Activated naive CD4-positive, alpha-beta T cell treated with anti-CD3 and anti-CD28 coated beads, Interleukin-2, amount 50 U/mL, for 24 hours (primary cell): ENCODE results near the gene ANKH.

ENCODE experiments used
- H3K27ac Mint-ChIP-seq: one replicate; pipeline ENCODE4 v1.8.0; 2021; ENCODE audit warnings: mild to moderate bottlenecking, mixed read lengths
- H3K27me3 Mint-ChIP-seq: one replicate; pipeline ENCODE4 v1.8.0; 2021; ENCODE audit warnings: mixed read lengths
- H3K36me3 Mint-ChIP-seq: one replicate; pipeline ENCODE4 v1.8.0; 2021; ENCODE audit warnings: mixed read lengths
- H3K4me1 Mint-ChIP-seq: one replicate; pipeline ENCODE4 v1.8.0; 2021; ENCODE audit warnings: mixed read lengths
- H3K4me3 Mint-ChIP-seq: one replicate; pipeline ENCODE4 v1.8.0; 2021; ENCODE audit warnings: mild to moderate bottlenecking, mixed read lengths
- H3K9me3 Mint-ChIP-seq: one replicate; pipeline ENCODE4 v1.8.0; 2021; ENCODE audit warnings: mixed read lengths

ANKH gene

DNA sequence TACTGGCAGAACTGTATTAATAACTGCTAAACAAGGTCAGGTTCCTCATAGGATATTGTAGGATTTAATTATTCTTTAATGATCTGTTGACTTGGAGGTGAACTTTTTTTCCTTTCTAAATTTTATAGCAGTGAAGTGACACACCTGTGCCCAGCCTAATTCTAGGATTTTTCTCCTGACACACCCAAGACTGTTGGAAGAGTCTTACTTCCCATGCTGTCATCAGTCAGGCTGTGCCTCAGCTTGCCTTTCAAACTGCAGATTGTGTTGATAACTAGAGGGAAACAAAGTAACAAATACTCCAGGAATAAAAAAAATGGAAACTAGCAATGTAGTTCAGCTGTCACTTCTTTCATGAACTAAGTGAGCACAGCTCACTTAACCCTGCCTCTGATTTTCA lies 185.1 kb downstream of the ANKH start:
- H3K9me3 Mint-ChIP-seq: no peaks in the 10 kb centered on the region
- H3K36me3 Mint-ChIP-seq: peaks cover 33% of the 10 kb centered on the region
- no peak overlapping the region for H3K4me3 Mint-ChIP-seq
- H3K4me1 Mint-ChIP-seq: peaks cover 16% of the 10 kb centered on the region
- H3K27ac Mint-ChIP-seq: no peak overlapping the region
- no peaks in the 10 kb centered on the region for H3K27me3 Mint-ChIP-seq

DNA sequence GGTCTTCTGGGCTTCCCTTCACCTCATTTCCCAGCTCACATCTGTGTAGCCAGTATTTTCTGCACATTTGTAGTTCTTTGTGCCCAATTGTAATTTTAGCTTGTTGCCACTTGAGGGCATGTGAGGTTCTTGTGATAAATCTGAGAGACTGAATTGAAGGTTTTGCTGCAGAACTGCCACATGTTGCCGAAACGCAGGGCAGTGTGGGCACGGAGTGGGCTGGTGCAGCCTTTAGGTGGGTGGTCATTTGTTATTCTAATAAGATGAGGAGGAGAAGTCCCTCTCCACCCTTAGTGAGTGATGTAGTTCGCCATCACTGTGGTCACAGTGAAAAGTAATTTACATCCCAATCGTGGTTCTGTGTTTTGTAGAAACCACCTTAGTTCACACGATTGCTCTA lies 185.8 kb downstream of the ANKH start:
- no peaks in the 10 kb centered on the region for H3K27me3 Mint-ChIP-seq
- peaks cover 29% of the 10 kb centered on the region for H3K36me3 Mint-ChIP-seq
- H3K27ac Mint-ChIP-seq: no peak overlapping the region
- H3K4me1 Mint-ChIP-seq: peaks cover 16% of the 10 kb centered on the region
- H3K9me3 Mint-ChIP-seq: no peaks in the 10 kb centered on the region
- H3K4me3 Mint-ChIP-seq: peak overlapping the region; percentile 40

- H3K27me3 Mint-ChIP-seq: no peaks in the 10 kb centered on the region
- no peaks in the 10 kb centered on the region for H3K9me3 Mint-ChIP-seq
- H3K36me3 Mint-ChIP-seq: peaks cover 19% of the 10 kb centered on the region
- H3K4me3 Mint-ChIP-seq: no peak overlapping the region
- H3K27ac Mint-ChIP-seq: peak overlapping the region; percentile 84
- peaks cover 16% of the 10 kb centered on the region for H3K4me1 Mint-ChIP-seq
Observed at GRCh38 chr5:14684757-14685156, 186.8 kb downstream of the ANKH start.

DNA sequence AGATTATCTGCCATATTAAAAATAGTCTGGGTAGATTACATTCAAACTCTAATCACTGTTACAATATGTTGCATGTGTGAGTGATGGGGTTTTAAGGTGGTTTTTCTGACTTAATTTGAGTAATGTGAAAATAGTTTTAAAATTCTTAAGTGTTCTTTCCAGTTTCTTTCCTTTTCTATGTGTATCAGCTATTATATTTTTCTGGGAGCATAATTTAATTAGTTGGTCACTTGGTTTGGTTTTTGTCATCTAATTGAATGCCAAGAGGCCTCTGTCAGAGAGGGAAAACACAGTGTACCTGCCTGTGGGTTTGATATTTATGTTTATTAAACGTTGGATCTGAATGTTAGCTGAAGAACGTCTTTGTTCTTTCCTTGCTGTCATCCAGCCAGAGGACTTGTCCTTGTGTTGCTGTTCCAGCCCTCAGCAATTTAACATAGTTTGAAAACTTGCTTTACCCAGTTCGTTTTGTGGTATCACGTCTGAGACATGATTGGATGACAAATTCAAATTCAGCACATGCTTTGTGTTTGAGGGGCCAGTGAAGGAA lies 187.6 kb downstream of the ANKH start:
- Mint-ChIP-seq H3K4me1 (peaks cover 16% of the 10 kb centered on the region), H3K27me3 (no peaks in the 10 kb centered on the region), H3K36me3 (peaks cover 16% of the 10 kb centered on the region), H3K27ac (peak overlapping the region; percentile 41), H3K9me3 (no peaks in the 10 kb centered on the region), H3K4me3 (no peak overlapping the region)

GRCh38 chr5:14681236-14681752 lies 190.3 kb downstream of the ANKH start:
- Mint-ChIP-seq H3K36me3 (peaks cover 7% of the 10 kb centered on the region), H3K4me3 (no peak overlapping the region), H3K4me1 (peaks cover 26% of the 10 kb centered on the region), H3K9me3 (no peaks in the 10 kb centered on the region), H3K27me3 (no peaks in the 10 kb centered on the region), H3K27ac (no peak overlapping the region)

- peaks cover 6% of the 10 kb centered on the region for H3K36me3 Mint-ChIP-seq
Observed at GRCh38 chr5:14679595-14679994, 192.0 kb downstream of the ANKH start.

GRCh38 chr5:14678773-14679334 lies 192.7 kb downstream of the ANKH start:
- Mint-ChIP-seq H3K4me1 (peaks cover 45% of the 10 kb centered on the region), H3K9me3 (no peaks in the 10 kb centered on the region), H3K36me3 (peaks cover 7% of the 10 kb centered on the region), H3K27me3 (no peaks in the 10 kb centered on the region), H3K27ac (peak overlapping the region; percentile 30), H3K4me3 (no peak overlapping the region)

More at GRCh38 chr5:14679595-14679994, 192.0 kb downstream of the ANKH start:
- Mint-ChIP-seq H3K27ac (no peak overlapping the region), H3K9me3 (no peaks in the 10 kb centered on the region), H3K27me3 (no peaks in the 10 kb centered on the region), H3K4me3 (no peak overlapping the region), H3K4me1 (peaks cover 38% of the 10 kb centered on the region)

DNA sequence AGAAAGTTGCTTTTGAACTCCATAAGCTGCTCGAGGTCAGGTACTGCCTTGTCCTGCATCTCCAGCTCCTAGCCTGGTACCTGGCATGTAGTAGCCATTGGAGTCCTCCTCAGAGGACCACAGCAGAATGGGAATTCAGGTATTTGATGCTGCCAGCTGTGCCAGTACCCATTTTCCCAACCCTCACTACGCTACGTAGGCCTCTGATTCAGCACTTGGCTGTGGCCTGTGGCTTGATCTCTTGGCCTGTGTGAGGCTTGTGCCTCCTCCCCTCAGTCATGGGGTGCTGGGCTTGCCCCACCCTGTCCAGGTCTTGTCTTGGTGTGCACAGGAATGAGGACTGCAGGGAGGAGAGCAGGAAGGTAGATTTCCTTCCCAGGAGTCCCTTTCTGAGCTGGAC lies 195.3 kb downstream of the ANKH start:
- Mint-ChIP-seq H3K9me3 (no peaks in the 10 kb centered on the region), H3K27ac (peak overlapping the region; percentile 92), H3K4me1 (peaks cover 70% of the 10 kb centered on the region), H3K4me3 (peak overlapping the region; percentile 65), H3K36me3 (peaks cover 9% of the 10 kb centered on the region), H3K27me3 (no peaks in the 10 kb centered on the region)

GRCh38 chr5:14675865-14676300 lies 195.7 kb downstream of the ANKH start:
- H3K27me3 Mint-ChIP-seq: no peaks in the 10 kb centered on the region
- H3K9me3 Mint-ChIP-seq: no peaks in the 10 kb centered on the region
- peak overlapping the region; percentile 92 for H3K27ac Mint-ChIP-seq
- peak overlapping the region; percentile 65 for H3K4me3 Mint-ChIP-seq
- H3K4me1 Mint-ChIP-seq: peaks cover 75% of the 10 kb centered on the region
- H3K36me3 Mint-ChIP-seq: peaks cover 7% of the 10 kb centered on the region

DNA sequence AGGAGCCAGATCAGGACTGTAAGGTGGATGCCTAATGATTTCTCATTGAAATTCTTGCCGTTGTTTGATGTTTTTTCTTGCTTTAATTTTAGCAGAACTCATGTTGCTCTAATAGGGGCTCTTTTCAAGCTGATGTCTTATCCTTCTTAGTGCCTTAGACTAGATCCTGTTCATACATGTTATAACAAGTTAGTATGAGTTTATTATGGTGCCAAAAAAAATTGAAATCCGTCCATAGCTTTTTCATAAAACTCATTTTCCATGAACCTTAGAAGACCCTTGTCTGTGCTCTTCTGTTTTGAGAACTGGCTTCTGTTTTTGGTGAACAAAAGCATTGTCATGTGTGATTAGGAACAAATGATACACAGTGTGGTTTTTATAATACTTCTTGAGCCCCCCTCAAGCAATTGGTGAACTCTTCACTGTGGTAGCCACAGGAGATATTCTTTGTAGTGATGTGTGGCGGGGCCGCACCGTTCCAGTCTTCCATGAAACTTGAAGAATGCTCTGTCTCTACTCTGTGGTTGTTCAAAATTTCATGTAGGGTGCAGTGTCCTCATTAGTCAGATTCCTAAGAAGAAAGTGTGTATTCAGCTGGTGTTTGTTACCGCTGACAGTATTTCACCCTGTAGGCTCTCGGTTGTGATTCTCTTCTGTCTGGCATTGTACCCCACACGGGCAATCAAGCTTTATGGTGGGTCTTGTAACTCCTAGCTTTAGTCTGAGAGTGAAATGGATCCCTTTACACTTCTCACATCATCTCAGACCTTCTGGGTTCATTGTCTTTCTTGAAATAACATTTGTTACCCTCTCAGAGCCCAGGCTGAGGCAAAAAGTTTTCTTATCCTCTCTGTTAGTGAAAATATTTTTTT lies 196.4 kb downstream of the ANKH start:
- Mint-ChIP-seq H3K4me3 (peak overlapping the region; percentile 65), H3K9me3 (no peaks in the 10 kb centered on the region), H3K27ac (peak overlapping the region; percentile 92), H3K36me3 (peaks cover 7% of the 10 kb centered on the region), H3K4me1 (peaks cover 82% of the 10 kb centered on the region), H3K27me3 (no peaks in the 10 kb centered on the region)

GRCh38 chr5:14673443-14673842 lies 198.1 kb downstream of the ANKH start:
- Mint-ChIP-seq H3K27me3 (no peaks in the 10 kb centered on the region), H3K4me3 (no peak overlapping the region), H3K27ac (no peak overlapping the region), H3K9me3 (no peaks in the 10 kb centered on the region), H3K36me3 (peaks cover 7% of the 10 kb centered on the region), H3K4me1 (peaks cover 94% of the 10 kb centered on the region)

DNA sequence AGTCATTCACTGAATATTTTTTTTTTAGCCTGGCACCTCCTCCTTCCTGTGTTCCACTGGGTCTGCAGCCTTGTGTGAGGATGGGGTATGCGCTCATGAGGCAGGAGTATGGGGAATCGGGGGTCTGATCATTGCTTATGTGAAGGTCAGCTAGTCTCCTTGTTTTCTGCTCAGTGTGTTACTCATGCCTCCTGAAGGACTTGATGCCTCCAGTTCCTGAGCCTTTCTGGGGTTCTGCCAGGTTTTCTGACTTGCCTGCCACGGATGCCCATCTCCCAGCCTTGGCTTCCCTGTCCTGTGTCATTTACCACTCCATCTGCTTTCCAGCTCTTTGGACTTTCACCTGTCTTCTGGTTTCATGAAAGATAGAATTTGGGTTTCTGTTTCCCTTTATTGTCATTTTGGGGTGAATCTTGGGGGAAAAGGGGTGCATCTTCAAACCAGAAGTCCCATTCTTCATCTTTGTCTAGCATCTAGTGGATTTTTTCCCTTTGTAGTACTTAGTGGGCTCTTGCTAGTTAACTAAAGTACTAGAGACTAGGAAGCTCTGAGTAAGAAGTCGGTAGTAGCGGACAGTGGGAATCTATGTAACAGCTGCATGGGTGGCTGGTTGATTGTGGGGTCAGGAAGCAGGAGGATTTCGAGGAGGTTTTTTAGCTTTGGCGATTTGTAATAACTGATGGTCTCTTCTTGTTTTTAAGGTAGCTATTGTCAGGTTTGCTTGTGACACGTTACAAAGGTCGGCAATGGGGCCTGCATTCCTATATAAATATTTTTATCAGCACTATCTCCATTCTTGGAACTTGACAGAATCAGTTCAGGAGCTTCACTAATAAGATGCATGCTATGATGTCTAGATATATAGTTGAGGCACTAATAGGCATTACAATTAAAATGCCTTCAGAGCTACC lies 198.8 kb downstream of the ANKH start:
- Mint-ChIP-seq H3K9me3 (no peaks in the 10 kb centered on the region), H3K4me1 (peaks cover 94% of the 10 kb centered on the region), H3K36me3 (peaks cover 7% of the 10 kb centered on the region), H3K4me3 (peak overlapping the region; percentile 38), H3K27ac (peak overlapping the region; percentile 93), H3K27me3 (no peaks in the 10 kb centered on the region)

DNA sequence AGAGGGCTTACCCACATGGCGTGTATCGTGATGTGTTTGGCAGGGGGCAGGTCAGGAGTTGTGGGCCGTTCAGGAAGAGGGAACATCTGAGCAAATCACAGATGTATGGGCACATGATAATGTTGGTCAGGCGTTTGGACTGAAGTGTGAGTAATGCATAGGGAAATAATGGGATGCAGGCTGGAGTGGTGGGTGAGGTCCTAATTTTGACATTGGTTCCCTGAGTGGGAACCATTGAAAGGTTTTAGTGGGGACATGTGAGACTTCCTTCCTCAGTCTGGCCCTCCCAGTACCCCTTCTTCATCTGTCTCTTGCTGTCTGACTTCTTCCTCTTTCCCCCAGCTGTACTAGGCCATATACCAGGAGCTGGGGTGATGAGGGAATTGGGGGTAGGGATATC lies 199.5 kb downstream of the ANKH start:
- no peaks in the 10 kb centered on the region for H3K9me3 Mint-ChIP-seq
- no peaks in the 10 kb centered on the region for H3K27me3 Mint-ChIP-seq
- H3K4me1 Mint-ChIP-seq: peaks cover 91% of the 10 kb centered on the region
- H3K36me3 Mint-ChIP-seq: peaks cover 7% of the 10 kb centered on the region
- H3K4me3 Mint-ChIP-seq: peak overlapping the region; percentile 38
- H3K27ac Mint-ChIP-seq: peak overlapping the region; percentile 93

DNA sequence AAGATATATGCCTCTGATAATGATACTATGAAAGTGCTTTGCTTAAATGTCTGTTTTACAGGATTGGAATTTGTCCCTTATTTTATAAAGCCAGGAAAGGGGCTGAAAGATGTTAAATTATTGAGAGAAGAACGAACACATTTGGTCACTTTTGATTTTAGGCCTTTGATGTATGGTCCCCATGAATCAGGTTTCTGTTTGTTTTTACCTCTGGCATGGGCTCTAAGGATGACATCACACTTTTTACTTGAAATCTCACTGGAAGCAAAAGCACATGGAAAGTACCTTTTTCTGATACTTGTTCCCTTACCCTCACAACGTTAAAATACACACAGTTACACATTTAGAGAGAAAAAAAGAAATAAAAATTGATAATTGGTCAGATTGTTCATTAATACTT lies 200.2 kb downstream of the ANKH start:
- no peaks in the 10 kb centered on the region for H3K9me3 Mint-ChIP-seq
- peak overlapping the region; percentile 93 for H3K27ac Mint-ChIP-seq
- peaks cover 92% of the 10 kb centered on the region for H3K4me1 Mint-ChIP-seq
- H3K4me3 Mint-ChIP-seq: peak overlapping the region; percentile 38
- peaks cover 7% of the 10 kb centered on the region for H3K36me3 Mint-ChIP-seq
- no peaks in the 10 kb centered on the region for H3K27me3 Mint-ChIP-seq

DNA sequence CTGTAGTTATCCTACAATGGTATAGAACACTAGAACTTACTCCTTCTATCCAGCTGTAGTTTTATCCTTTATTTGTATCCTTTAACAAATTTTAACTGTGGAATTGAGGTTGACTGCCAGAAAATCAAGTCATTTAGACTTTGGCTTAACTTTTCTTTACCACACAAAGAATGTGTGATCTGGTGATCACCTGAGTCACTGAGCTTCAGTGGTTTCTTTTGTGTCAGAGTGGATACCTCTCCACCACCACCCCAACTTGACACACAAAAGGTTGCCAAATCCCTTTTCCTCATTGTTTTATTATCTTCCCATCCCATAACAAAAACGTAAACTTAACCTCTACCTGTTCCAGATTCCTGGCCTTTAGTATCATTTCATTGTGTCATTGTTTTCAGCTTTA lies 201.6 kb downstream of the ANKH start:
- H3K27me3 Mint-ChIP-seq: no peaks in the 10 kb centered on the region
- H3K4me1 Mint-ChIP-seq: peaks cover 88% of the 10 kb centered on the region
- H3K9me3 Mint-ChIP-seq: no peaks in the 10 kb centered on the region
- peaks cover 7% of the 10 kb centered on the region for H3K36me3 Mint-ChIP-seq
- H3K27ac Mint-ChIP-seq: no peak overlapping the region
- no peak overlapping the region for H3K4me3 Mint-ChIP-seq
